HEK293 (cell line): Measurements from ENCODE around the gene LMO7.

ENCODE experiments used
- CTCF ChIA-PET: fragments of 350-600 bp; formaldehyde crosslinking; extraction: SDS; loops from one replicate; lab custom pipeline; 2021; ENCODE audit warnings: antibody characterized with exemption; lab: Yijun Ruan, JAX
- POLR2A ChIA-PET: fragments of 300-600 bp; formaldehyde crosslinking; extraction: SDS; loops from one replicate; lab custom pipeline; 2020; ENCODE audit warnings: antibody characterized with exemption, inconsistent platforms; lab: Yijun Ruan, JAX
- H3K27ac ChIP-seq: fragments of 200-500 bp; sonication (Bioruptor generic); 2 replicates; pipeline ENCODE4 v1.5.1; 2014; ENCODE audit warnings: low read depth, low read length, control low read depth, inconsistent platforms; ENCODE audit errors: extremely low read depth
- H3K36me3 ChIP-seq, 2 experiments: fragments of 200-500 bp in 1 of 2; sonication (Bioruptor generic) in 1 of 2; 1 replicate in 1 of 2; 2 replicates in 1 of 2; pipeline ENCODE4 v1.5.1; 2014 to 2017; ENCODE audit warnings: inconsistent platforms in 2 of 2, low read length in 2 of 2; ENCODE audit not compliant: control insufficient read depth in 2 of 2, insufficient read depth in 1 of 2
- H3K4me1 ChIP-seq: fragments of 200-500 bp; sonication (Bioruptor generic); 2 replicates; pipeline ENCODE4 v1.5.1; 2014; ENCODE audit warnings: mild to moderate bottlenecking, low read length, inconsistent platforms; ENCODE audit not compliant: control insufficient read depth, insufficient read depth
- H3K4me3 ChIP-seq: 2 replicates; pipeline ENCODE4 v1.5.1; 2011; ENCODE audit warnings: low read depth, mild to moderate bottlenecking, control low read depth, low read length, moderate library complexity
- H3K9me3 ChIP-seq: fragments of 200-500 bp; sonication (Bioruptor generic); 2 replicates; pipeline ENCODE4 v1.5.1; 2014; ENCODE audit warnings: low read depth, low read length, inconsistent platforms; ENCODE audit not compliant: control insufficient read depth, insufficient read depth
- BCL6B ChIP-seq: fragments of 450-650 bp; formaldehyde crosslinking; IDR thresholded peaks from 2 replicates; pipeline ENCODE4 v1.5.1; 2017; ENCODE audit warnings: missing biosample characterization, missing genetic modification characterization
- EGR2 ChIP-seq: fragments of 450-650 bp; formaldehyde crosslinking; IDR thresholded peaks from 2 replicates; pipeline ENCODE4 v1.5.1; 2016; ENCODE audit warnings: low read depth, missing biosample characterization, missing genetic modification characterization
- ELK4 ChIP-seq: IDR thresholded peaks from 2 replicates; pipeline ENCODE4 v1.6.1; 2011; ENCODE audit warnings: mild to moderate bottlenecking, low read depth, low read length, borderline replicate concordance
- KLF17 ChIP-seq: fragments of 450-650 bp; formaldehyde crosslinking; IDR thresholded peaks from 2 replicates; pipeline ENCODE4 v1.5.1; 2016; ENCODE audit warnings: missing biosample characterization, missing genetic modification characterization
- OVOL3 ChIP-seq: fragments of 450-650 bp; formaldehyde crosslinking; IDR thresholded peaks from 2 replicates; pipeline ENCODE4 v1.5.1; 2016; ENCODE audit warnings: missing biosample characterization, missing genetic modification characterization
- RBAK ChIP-seq: fragments of 450-650 bp; formaldehyde crosslinking; IDR thresholded peaks from 2 replicates; pipeline ENCODE4 v1.5.1; 2016; ENCODE audit warnings: missing biosample characterization, missing genetic modification characterization
- SP2 ChIP-seq: fragments of 450-650 bp; formaldehyde crosslinking; IDR thresholded peaks from 2 replicates; pipeline ENCODE4 v1.5.1; 2016; ENCODE audit warnings: missing biosample characterization, missing genetic modification characterization
- ZBTB17 ChIP-seq: fragments of 450-650 bp; formaldehyde crosslinking; IDR thresholded peaks from 2 replicates; pipeline ENCODE4 v1.5.1; 2016; ENCODE audit warnings: missing biosample characterization, missing genetic modification characterization
- ZFP69B ChIP-seq: fragments of 450-650 bp; formaldehyde crosslinking; IDR thresholded peaks from 2 replicates; pipeline ENCODE4 v1.5.1; 2016; ENCODE audit warnings: missing biosample characterization, missing genetic modification characterization
- ZNF132 ChIP-seq: fragments of 450-650 bp; formaldehyde crosslinking; IDR thresholded peaks from 2 replicates; pipeline ENCODE4 v1.5.1; 2017; ENCODE audit warnings: missing biosample characterization, missing genetic modification characterization, borderline replicate concordance
- ZNF214 ChIP-seq: fragments of 450-650 bp; formaldehyde crosslinking; IDR thresholded peaks from 2 replicates; pipeline ENCODE4 v1.5.1; 2017; ENCODE audit warnings: missing biosample characterization, mild to moderate bottlenecking, missing genetic modification characterization, borderline replicate concordance
- ZNF449 ChIP-seq: fragments of 450-650 bp; formaldehyde crosslinking; IDR thresholded peaks from 2 replicates; pipeline ENCODE4 v1.5.1; 2017; ENCODE audit warnings: missing biosample characterization, mild to moderate bottlenecking, missing genetic modification characterization, moderate library complexity
- ZNF580 ChIP-seq: fragments of 450-650 bp; formaldehyde crosslinking; IDR thresholded peaks from 2 replicates; pipeline ENCODE4 v1.5.1; 2016; ENCODE audit warnings: missing biosample characterization, missing genetic modification characterization
- ZNF626 ChIP-seq: fragments of 450-650 bp; sonication (Bioruptor Pico); formaldehyde crosslinking; IDR thresholded peaks from 2 replicates; pipeline ENCODE4 v1.5.1; 2018; ENCODE audit warnings: missing biosample characterization, missing genetic modification characterization, inconsistent platforms
- ZNF660 ChIP-seq: fragments of 450-650 bp; IDR thresholded peaks from 2 replicates; pipeline ENCODE4 v1.5.1; 2018; ENCODE audit warnings: missing biosample characterization, mild to moderate bottlenecking, missing genetic modification characterization
- ZNF677 ChIP-seq: fragments of 450-650 bp; IDR thresholded peaks from 2 replicates; pipeline ENCODE4 v1.5.0; 2018; ENCODE audit warnings: missing biosample characterization, mild to moderate bottlenecking, missing genetic modification characterization, moderate library complexity
- ZNF704 ChIP-seq: fragments of 450-650 bp; formaldehyde crosslinking; IDR thresholded peaks from 2 replicates; pipeline ENCODE4 v1.5.1; 2016; ENCODE audit warnings: missing biosample characterization, missing genetic modification characterization
- ZNF843 ChIP-seq: fragments of 450-650 bp; formaldehyde crosslinking; IDR thresholded peaks from 2 replicates; pipeline ENCODE4 v1.5.1; 2016; ENCODE audit warnings: missing biosample characterization, missing genetic modification characterization
- ZSCAN30 ChIP-seq: fragments of 450-650 bp; IDR thresholded peaks from 2 replicates; pipeline ENCODE4 v1.5.1; 2018; ENCODE audit warnings: missing biosample characterization, mild to moderate bottlenecking, missing genetic modification characterization, moderate library complexity
- ZSCAN4 ChIP-seq: fragments of 450-650 bp; formaldehyde crosslinking; IDR thresholded peaks from 2 replicates; pipeline ENCODE4 v1.5.1; 2017; ENCODE audit warnings: missing biosample characterization, missing genetic modification characterization
- ZSCAN5A ChIP-seq: fragments of 450-650 bp; formaldehyde crosslinking; IDR thresholded peaks from 2 replicates; pipeline ENCODE4 v1.5.1; 2016; ENCODE audit warnings: missing biosample characterization, missing genetic modification characterization

Gene LMO7

GRCh38 chr13:75796825-75797224, 160.7 kb downstream of the LMO7 start (continued):
- no peak for TF ChIP-seq ZSCAN5A (tag by site-specific recombination)
- TF ChIP-seq ZSCAN30 (tag by site-specific recombination): no peak
- TF ChIP-seq ZNF660 (tag by site-specific recombination): no peak
- no peak for TF ChIP-seq RBAK (tag by site-specific recombination)
- TF ChIP-seq KLF17 (tag by site-specific recombination): no peak
- TF ChIP-seq OVOL3 (tag by site-specific recombination): no peak

GRCh38 chr13:75797239-75797638, 161.1 kb downstream of the LMO7 start:
- TF ChIP-seq ZNF677 (tag by site-specific recombination): no peak
- TF ChIP-seq ZFP69B (tag by site-specific recombination): no peak
- no peak for TF ChIP-seq ZSCAN4 (tag by site-specific recombination)
- no peak for TF ChIP-seq ZNF704
- TF ChIP-seq ZBTB17 (tag by site-specific recombination): no peak
- no peak for TF ChIP-seq ZNF449 (tag by site-specific recombination)
- TF ChIP-seq ZNF580 (tag by site-specific recombination): no peak
- no peak for TF ChIP-seq BCL6B
- no peak for TF ChIP-seq ZNF843 (tag by site-specific recombination)
- TF ChIP-seq ZNF626 (tag by site-specific recombination): no peak
- no peak for TF ChIP-seq EGR2 (tag by site-specific recombination)
- no peak for TF ChIP-seq ELK4
- no peak for TF ChIP-seq ZNF132
- no peak for TF ChIP-seq ZNF214 (tag by site-specific recombination)
- no peak for TF ChIP-seq SP2 (tag by site-specific recombination)
- TF ChIP-seq, all 188 proteins: peak for 0
- Histone ChIP-seq H3K9me3 (no peaks in the 10 kb centered on the region), H3K36me3 (peaks cover 0 to 12% of the 10 kb centered on the region in 2 experiments; a peak in 1 of 3 replicates), H3K27ac (no peak overlapping the region), H3K4me3 (no peak overlapping the region), H3K4me1 (no peaks in the 10 kb centered on the region)
- ChIA-PET CTCF (interaction anchor here (1.4 kb wide), 1 partner anchor 101 kb away, joined by 4 read pairs; no protein-coding TSS in a partner anchor), POLR2A (no interaction called here)
